Adrenal gland (tissue), 5 donors: ENCODE data around the gene CEP104.

Experiments
- CTCF ChIP-seq, 6 experiments: fragments of 450-650 bp in 4 of 6; fragments of 200-600 bp in 2 of 6; sonication (generic) in 1 of 6; IDR thresholded peaks; 1 replicate in 5 of 6; 2 replicates in 1 of 6; pipeline versions ENCODE4 v1.5.1 to v1.8.0; 2016 to 2021; ENCODE audit warnings: antibody characterized with exemption in 6 of 6, mild to moderate bottlenecking in 2 of 6, moderate library complexity in 1 of 6
- POLR2A ChIP-seq, 2 donors: fragments of 450-650 bp; IDR thresholded peaks; one replicate each; pipeline ENCODE4 v1.6.1; 2017; ENCODE audit warnings: antibody characterized with exemption in 2 of 2, mild to moderate bottlenecking in 2 of 2, moderate library complexity in 1 of 2
- donor health status: DM: no; HTN: no; CAD: no.

- TF ChIP-seq POLR2A (IDR thresholded peaks at IDR 0.05) (no peak), CTCF (IDR thresholded peaks at IDR 0.05) (no peak)
These were observed 14.4 kb upstream of the CEP104 start for GRCh38 chr1:3871451-3871805.
